ENCODE results near the gene COL2A1.

The COL2A1 gene

GRCh38 chr12:48030173-48030650 is 25.9 kb upstream of the COL2A1 start:
- DNase-seq: no peak

- DNase-seq: peak; percentile 35 to 66 (median 56)
Observed at GRCh38 chr12:48029491-48030172, 25.4 kb upstream of the COL2A1 start.

GRCh38 chr12:48028541-48029431 is 24.5 kb upstream of the COL2A1 start:
- peak in 3 of 4 experiments; percentile 4 to 25 (median 13) for DNase-seq

GRCh38 chr12:48027183-48028002 is 23.1 kb upstream of the COL2A1 start:
- DNase-seq: no peak

- DNase-seq: no peak
Observed at GRCh38 chr12:48026060-48026827, 22.0 kb upstream of the COL2A1 start.

GRCh38 chr12:48025281-48025680 is 21.0 kb upstream of the COL2A1 start:
- no peak for DNase-seq

GRCh38 chr12:48024735-48025134 is 20.5 kb upstream of the COL2A1 start:
- DNase-seq: no peak

GRCh38 chr12:48023386-48023785 is 19.1 kb upstream of the COL2A1 start:
- no peak for DNase-seq

GRCh38 chr12:48022676-48023385 is 18.6 kb upstream of the COL2A1 start:
- DNase-seq: no peak

- no peak for DNase-seq
Observed at GRCh38 chr12:48022180-48022521, 17.9 kb upstream of the COL2A1 start.

- DNase-seq: no peak
Observed at GRCh38 chr12:48021485-48022179, 17.4 kb upstream of the COL2A1 start.

- DNase-seq: no peak
Observed at GRCh38 chr12:48019639-48020265, 15.5 kb upstream of the COL2A1 start.

- no peak for DNase-seq
Observed at GRCh38 chr12:48018618-48018995, 14.3 kb upstream of the COL2A1 start.

GRCh38 chr12:48017921-48018617 is 13.8 kb upstream of the COL2A1 start:
- DNase-seq: no peak

- DNase-seq: no peak
Observed at GRCh38 chr12:48017496-48017895, 13.2 kb upstream of the COL2A1 start.

GRCh38 chr12:48016373-48017020 is 12.2 kb upstream of the COL2A1 start:
- no peak for DNase-seq

- no peak for DNase-seq
Observed at GRCh38 chr12:48015954-48016353, 11.7 kb upstream of the COL2A1 start.

GRCh38 chr12:48015129-48015528 is 10.9 kb upstream of the COL2A1 start:
- DNase-seq: no peak

- no peak for DNase-seq
Observed at GRCh38 chr12:48013287-48013686, 9.0 kb upstream of the COL2A1 start.

All from suppressor macrophage (primary cell).